ENCODE measurements around the gene SKAP2. TPM values are rescaled to one million over a fixed set of nuclear protein-coding genes. Genes with fewer than 3 reads are reported as not detected.

Gene SKAP2, protein sequence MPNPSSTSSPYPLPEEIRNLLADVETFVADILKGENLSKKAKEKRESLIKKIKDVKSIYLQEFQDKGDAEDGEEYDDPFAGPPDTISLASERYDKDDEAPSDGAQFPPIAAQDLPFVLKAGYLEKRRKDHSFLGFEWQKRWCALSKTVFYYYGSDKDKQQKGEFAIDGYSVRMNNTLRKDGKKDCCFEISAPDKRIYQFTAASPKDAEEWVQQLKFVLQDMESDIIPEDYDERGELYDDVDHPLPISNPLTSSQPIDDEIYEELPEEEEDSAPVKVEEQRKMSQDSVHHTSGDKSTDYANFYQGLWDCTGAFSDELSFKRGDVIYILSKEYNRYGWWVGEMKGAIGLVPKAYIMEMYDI
- total RNA-seq: 10 to 100 TPM; 13.0 to 19.3 (median 16.8) TPM
- polyA plus RNA-seq: 10 to 100 TPM; 23.1 to 34.2 (median 27.7) TPM

GRCh38 chr7:26864309-26865093, at the start of gene SKAP2:
SKAP2 (minus strand) TSS chr7:26864590; CDS start chr7:26864429, 161 bp downstream.
- Histone ChIP-seq H3K36me3 (no peaks in the 10 kb centered on the region), H3K4me1 (no peaks in the 10 kb centered on the region), H3K9me3 (no peaks in the 10 kb centered on the region), H3K4me3 (peak within 1 kb of the TSS; percentile 72 to 91 (median 82)), H3K27ac (peak within 1 kb of the TSS; percentile 89 to 98 (median 94)), H3K27me3 (no peaks in the 10 kb centered on the region)
- 1% methylated on average over 52 of the region's 52 CpGs for WGBS, 2 donors
- TF ChIP-seq POLR2A (IDR thresholded peaks at IDR 0.05): peak; percentile 91 to 92
- TF ChIP-seq POLR2AphosphoS5 (IDR thresholded peaks at IDR 0.05): peak; percentile 83 to 97 (median 96)
- TF ChIP-seq EP300 (IDR thresholded peaks at IDR 0.05): peak in 1 of 4 donors; percentile 67
- TF ChIP-seq, protein P1, sequence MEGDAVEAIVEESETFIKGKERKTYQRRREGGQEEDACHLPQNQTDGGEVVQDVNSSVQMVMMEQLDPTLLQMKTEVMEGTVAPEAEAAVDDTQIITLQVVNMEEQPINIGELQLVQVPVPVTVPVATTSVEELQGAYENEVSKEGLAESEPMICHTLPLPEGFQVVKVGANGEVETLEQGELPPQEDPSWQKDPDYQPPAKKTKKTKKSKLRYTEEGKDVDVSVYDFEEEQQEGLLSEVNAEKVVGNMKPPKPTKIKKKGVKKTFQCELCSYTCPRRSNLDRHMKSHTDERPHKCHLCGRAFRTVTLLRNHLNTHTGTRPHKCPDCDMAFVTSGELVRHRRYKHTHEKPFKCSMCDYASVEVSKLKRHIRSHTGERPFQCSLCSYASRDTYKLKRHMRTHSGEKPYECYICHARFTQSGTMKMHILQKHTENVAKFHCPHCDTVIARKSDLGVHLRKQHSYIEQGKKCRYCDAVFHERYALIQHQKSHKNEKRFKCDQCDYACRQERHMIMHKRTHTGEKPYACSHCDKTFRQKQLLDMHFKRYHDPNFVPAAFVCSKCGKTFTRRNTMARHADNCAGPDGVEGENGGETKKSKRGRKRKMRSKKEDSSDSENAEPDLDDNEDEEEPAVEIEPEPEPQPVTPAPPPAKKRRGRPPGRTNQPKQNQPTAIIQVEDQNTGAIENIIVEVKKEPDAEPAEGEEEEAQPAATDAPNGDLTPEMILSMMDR (IDR thresholded peaks at IDR 0.05): no peak
- intact Hi-C loops (cut with DNase I): loop anchor here (2.0 to 5.0 kb wide), 3 partner anchors 232 to 1007 kb away; partner anchors contain the start of genes CBX3 and HNRNPA2B1
- peak; percentile 100 for DNase-seq

DNA sequence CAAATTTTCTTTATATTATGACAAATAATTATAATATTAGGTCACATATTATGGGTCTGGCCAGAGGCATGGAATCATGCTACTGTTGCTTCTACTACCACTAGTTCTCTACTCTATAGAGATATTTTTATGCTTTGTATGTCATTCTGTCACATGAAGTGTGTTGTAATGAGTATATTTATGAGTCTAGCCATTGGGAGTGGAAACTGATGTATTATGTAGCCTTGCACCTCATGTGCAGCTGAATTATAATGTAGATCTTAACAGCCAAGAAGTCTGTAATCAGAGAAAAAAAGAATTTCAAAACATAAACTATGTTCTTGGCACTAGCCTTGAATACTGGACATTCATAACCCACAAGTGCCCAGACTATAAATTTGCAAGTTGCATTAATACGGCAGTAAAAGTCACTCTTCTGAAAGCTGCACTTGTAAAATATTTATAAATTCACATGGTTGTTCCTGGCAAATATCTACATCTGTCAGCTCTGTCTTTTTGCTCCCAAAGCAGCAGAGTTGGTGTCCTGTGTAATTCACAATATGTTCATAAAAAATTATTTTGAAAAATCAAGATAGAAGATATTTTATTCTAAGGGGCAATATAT, 48.6 kb upstream of the SKAP2 start:
- 75 to 92% methylated on average over 1 of the region's 1 CpG for WGBS, 2 donors
- no peak for DNase-seq
- H3K36me3 ChIP-seq: no peaks in the 10 kb centered on the region

DNA sequence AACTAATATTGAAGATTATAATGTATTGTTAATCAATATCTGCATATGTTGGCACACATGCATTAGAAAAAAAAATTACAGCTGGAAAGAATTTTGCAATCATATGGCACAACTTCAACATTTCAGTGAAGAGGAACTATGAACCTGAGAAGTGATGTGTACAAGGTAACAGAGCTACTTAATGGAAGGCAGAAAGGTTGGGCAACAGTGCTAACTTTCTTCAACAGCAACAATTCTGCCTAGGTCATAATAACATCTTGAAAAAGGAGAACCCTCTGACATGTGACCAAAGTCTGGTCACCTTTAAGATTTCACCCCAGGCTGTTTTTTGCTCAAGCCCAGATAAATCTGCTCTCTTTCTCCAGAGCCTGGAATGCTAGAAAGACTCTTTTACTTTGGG, 47.9 kb upstream of the SKAP2 start:
- TF ChIP-seq POLR2AphosphoS5 (IDR thresholded peaks at IDR 0.05) (no peak), EP300 (IDR thresholded peaks at IDR 0.05) (no peak), POLR2A (IDR thresholded peaks at IDR 0.05) (no peak)
- TF ChIP-seq, protein P1 (IDR thresholded peaks at IDR 0.05): no peak
- Histone ChIP-seq H3K9me3 (no peaks in the 10 kb centered on the region), H3K27me3 (peaks cover 0 to 49% (median 10%) of the 10 kb centered on the region in 3 donors), H3K36me3 (no peaks in the 10 kb centered on the region), H3K27ac (no peak overlapping the region), H3K4me3 (no peak overlapping the region), H3K4me1 (peaks cover 0 to 14% (median 8%) of the 10 kb centered on the region in 4 donors)
- DNase-seq: no peak
- intact Hi-C loops (cut with DNase I): no loop called here

More for the DNA sequence above, 48.6 kb upstream of the SKAP2 start:
- Histone ChIP-seq H3K4me3 (no peak overlapping the region), H3K4me1 (peaks cover 0 to 14% (median 8%) of the 10 kb centered on the region in 4 donors), H3K27ac (no peak overlapping the region), H3K9me3 (no peaks in the 10 kb centered on the region), H3K27me3 (peaks cover 0 to 49% (median 14%) of the 10 kb centered on the region in 3 donors)
- peak; percentile 19 to 74 (median 59) for TF ChIP-seq POLR2AphosphoS5 (IDR thresholded peaks at IDR 0.05)
- no peak for TF ChIP-seq EP300 (IDR thresholded peaks at IDR 0.05)
- TF ChIP-seq, protein P1 (IDR thresholded peaks at IDR 0.05): no peak
- no peak for TF ChIP-seq POLR2A (IDR thresholded peaks at IDR 0.05)
- intact Hi-C loops (cut with DNase I): no loop called here

- Histone ChIP-seq H3K36me3 (no peaks in the 10 kb centered on the region), H3K27ac (no peak overlapping the region), H3K4me1 (peaks cover 0 to 14% (median 8%) of the 10 kb centered on the region in 4 donors), H3K9me3 (no peaks in the 10 kb centered on the region), H3K27me3 (peaks cover 0 to 35% (median 9%) of the 10 kb centered on the region in 3 donors), H3K4me3 (no peak overlapping the region)
- intact Hi-C loops (cut with DNase I): no loop called here
- no peak for TF ChIP-seq POLR2AphosphoS5 (IDR thresholded peaks at IDR 0.05)
- TF ChIP-seq EP300 (IDR thresholded peaks at IDR 0.05): no peak
- TF ChIP-seq, protein P1 (IDR thresholded peaks at IDR 0.05): no peak
- TF ChIP-seq POLR2A (IDR thresholded peaks at IDR 0.05): no peak
- 90% methylated on average over 4 of the region's 4 CpGs for WGBS, 2 donors
- DNase-seq: no peak
Observed at GRCh38 chr7:26910221-26910620, 45.8 kb upstream of the SKAP2 start.
